ENCODE data around the gene TIA1.
"Not testable (repeated sequence)": the region's sequence is repeated elsewhere in the genome, so short reads cannot be mapped to it uniquely, and the experiment has no call there.

Gene TIA1, protein sequence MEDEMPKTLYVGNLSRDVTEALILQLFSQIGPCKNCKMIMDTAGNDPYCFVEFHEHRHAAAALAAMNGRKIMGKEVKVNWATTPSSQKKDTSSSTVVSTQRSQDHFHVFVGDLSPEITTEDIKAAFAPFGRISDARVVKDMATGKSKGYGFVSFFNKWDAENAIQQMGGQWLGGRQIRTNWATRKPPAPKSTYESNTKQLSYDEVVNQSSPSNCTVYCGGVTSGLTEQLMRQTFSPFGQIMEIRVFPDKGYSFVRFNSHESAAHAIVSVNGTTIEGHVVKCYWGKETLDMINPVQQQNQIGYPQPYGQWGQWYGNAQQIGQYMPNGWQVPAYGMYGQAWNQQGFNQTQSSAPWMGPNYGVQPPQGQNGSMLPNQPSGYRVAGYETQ

DNA sequence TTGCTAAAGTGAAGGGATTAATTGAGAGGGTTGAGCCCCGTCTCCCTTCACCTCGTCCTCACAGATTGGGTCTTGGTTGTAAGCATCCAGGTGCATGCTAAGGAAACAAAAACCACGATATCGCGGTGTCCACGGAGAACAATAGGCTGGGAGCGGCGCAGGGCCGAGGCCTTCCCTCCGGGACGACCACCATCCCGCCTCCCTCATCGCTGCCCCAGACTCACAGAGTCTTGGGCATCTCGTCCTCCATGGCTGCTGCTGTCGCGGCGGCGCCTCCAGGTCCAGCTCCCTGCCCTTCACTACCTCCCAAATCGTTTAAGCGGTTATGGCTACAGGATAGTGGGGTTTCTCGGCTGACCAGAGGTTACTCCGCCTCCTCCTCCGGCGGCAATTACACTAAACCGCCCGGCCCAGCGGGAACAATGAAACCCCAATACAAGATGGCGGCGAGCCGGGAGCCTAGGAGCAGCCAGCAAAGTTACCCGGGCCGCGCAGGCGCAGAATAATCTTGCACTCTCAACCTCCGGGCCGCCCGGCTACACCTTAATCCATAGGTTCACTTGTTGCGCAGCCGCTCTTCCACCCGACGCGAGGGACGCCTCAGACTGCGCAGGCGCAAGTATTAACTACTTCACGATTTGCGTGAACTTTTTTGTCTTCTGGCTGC lies at the start of gene TIA1:
Gene TIA1, minus strand, starts transcription at position 448 of the 667 bp plus-strand sequence. Its CDS starts 198 bp downstream, at position 250.
- H3K4me3 ChIP-seq (ENCODE audit: low read length) = peak within 1 kb of the TSS; percentile 87
- H3K27ac ChIP-seq (ENCODE audit: low read length) = peak within 1 kb of the TSS; percentile 46
- no peaks in the 10 kb centered on the region for H3K9me3 ChIP-seq (ENCODE audit: control insufficient read depth, insufficient read depth, low read length)
- H3K36me3 ChIP-seq (ENCODE audit: control insufficient read depth, insufficient read depth, low read length) = no peaks in the 10 kb centered on the region
- H3K27me3 ChIP-seq (ENCODE audit: control insufficient read depth, insufficient read depth, low read length) = no peaks in the 10 kb centered on the region
- DNase-seq (ENCODE audit: low read depth, low spot score) = peak; percentile 96
- WGBS (ENCODE audit: insufficient coverage, insufficient read length) = no CpG with 5 or more reads among the region's 47 CpGs
- no peaks in the 10 kb centered on the region for H3K4me1 ChIP-seq (ENCODE audit: control insufficient read depth, insufficient read depth, low read length)

DNA sequence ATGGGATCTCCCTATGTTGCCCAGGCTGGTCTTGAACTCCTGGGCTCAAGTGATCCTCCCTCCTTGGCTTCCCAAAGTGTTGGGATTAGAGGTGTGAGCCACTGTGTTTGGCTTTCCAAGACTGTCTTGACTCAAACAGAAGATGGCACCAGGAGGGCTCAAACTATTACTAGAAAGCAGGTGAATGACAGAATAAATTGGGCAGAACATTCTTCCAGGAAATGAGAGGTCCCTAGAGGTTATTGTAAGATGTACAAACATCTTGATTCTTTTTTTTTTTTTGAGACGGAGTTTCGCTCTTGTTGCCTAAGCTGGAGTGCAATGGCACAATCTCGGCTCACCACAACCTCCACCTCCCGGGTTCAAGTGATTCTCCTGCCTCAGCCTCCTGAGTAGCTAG lies 49.4 kb upstream of the TIA1 start:
- WGBS (ENCODE audit: insufficient coverage, insufficient read length) = no CpG with 5 or more reads among the region's 4 CpGs
- H3K9me3 ChIP-seq (ENCODE audit: control insufficient read depth, insufficient read depth, low read length); H3K4me1 ChIP-seq (ENCODE audit: control insufficient read depth, insufficient read depth, low read length); DNase-seq (ENCODE audit: low read depth, low spot score); H3K36me3 ChIP-seq (ENCODE audit: control insufficient read depth, insufficient read depth, low read length); H3K27me3 ChIP-seq (ENCODE audit: control insufficient read depth, insufficient read depth, low read length); H3K4me3 ChIP-seq (ENCODE audit: low read length); H3K27ac ChIP-seq (ENCODE audit: low read length): not testable (repeated sequence)

DNA sequence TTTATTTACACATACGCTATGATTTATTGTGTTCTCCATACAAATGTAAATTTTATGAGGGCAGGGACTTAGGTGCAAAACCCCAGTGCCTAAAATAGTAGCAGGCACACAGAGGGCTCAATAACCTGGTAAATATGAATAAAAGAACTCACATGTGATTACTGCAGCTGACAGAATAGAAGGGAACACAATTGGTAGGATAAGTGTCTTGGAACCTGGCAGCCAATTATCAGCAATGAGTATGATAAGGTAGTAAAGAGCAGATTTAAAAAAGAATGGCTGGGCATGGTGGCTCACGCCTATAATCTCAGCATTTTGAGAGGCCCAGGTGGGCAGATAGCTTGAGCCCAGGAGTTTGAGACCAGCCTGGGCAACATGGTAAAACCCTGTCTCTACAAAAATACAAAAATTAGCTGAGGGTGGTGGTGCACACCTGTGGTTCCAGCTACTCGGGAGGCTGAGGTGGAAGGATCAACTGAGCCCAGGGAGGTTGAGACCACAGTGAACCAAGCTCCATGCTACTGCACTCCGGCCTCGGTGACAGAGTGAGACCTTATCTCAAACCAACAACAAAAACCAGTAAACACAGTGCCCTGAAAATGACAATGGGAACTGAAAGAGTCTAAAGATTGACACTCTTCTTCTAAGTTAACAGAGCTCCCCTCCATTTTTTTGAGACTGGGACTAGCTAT lies 35.2 kb upstream of the TIA1 start:
- no peak overlapping the region for H3K27ac ChIP-seq (ENCODE audit: low read length)
- H3K4me1 ChIP-seq (ENCODE audit: control insufficient read depth, insufficient read depth, low read length) = no peaks in the 10 kb centered on the region
- H3K27me3 ChIP-seq (ENCODE audit: control insufficient read depth, insufficient read depth, low read length) = no peaks in the 10 kb centered on the region
- WGBS (ENCODE audit: insufficient coverage, insufficient read length) = no CpG with 5 or more reads among the region's 5 CpGs
- H3K9me3 ChIP-seq (ENCODE audit: control insufficient read depth, insufficient read depth, low read length) = no peaks in the 10 kb centered on the region
- peaks cover 25% of the 10 kb centered on the region; the same call in 1 of the 2 replicates for H3K36me3 ChIP-seq (ENCODE audit: control insufficient read depth, insufficient read depth, low read length)
- H3K4me3 ChIP-seq (ENCODE audit: low read length) = no peak overlapping the region
- no peak for DNase-seq (ENCODE audit: low read depth, low spot score)

DNA sequence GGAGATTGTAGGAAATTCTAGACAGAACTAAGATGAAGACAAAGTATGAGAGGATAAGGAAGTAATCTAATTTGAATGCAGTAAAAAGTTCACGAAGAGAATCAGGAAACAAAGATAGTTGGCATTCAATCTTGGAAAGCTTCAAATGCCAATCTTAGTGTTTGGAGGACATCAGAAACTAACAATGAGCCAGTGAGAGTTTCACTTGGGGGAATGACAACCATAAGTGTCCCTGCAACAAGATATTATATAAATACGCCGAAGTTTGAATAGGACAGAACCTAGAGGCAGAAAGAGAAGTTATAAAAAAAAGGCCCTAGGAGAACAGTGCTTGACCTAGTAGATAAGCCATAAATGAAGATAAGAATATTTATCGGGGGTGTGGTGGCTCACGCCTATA lies 34.0 kb upstream of the TIA1 start:
- peaks cover 21% of the 10 kb centered on the region; the same call in 1 of the 2 replicates for H3K36me3 ChIP-seq (ENCODE audit: control insufficient read depth, insufficient read depth, low read length)

GRCh38 chr2:70280242-70280798 lies 31.9 kb upstream of the TIA1 start:
- Histone ChIP-seq H3K27ac (ENCODE audit: low read length) (no peak overlapping the region), H3K9me3 (ENCODE audit: control insufficient read depth, insufficient read depth, low read length) (no peaks in the 10 kb centered on the region), H3K4me1 (ENCODE audit: control insufficient read depth, insufficient read depth, low read length) (no peaks in the 10 kb centered on the region), H3K36me3 (ENCODE audit: control insufficient read depth, insufficient read depth, low read length) (peaks cover 12% of the 10 kb centered on the region; the same call in 1 of the 2 replicates), H3K27me3 (ENCODE audit: control insufficient read depth, insufficient read depth, low read length) (no peaks in the 10 kb centered on the region), H3K4me3 (ENCODE audit: low read length) (no peak overlapping the region)
- DNase-seq (ENCODE audit: low read depth, low spot score) = no peak
- WGBS (ENCODE audit: insufficient coverage, insufficient read length) = no CpG with 5 or more reads among the region's 2 CpGs

More for the DNA sequence above, 34.0 kb upstream of the TIA1 start:
- no peak for DNase-seq (ENCODE audit: low read depth, low spot score)
- no CpG with 5 or more reads among the region's 5 CpGs for WGBS (ENCODE audit: insufficient coverage, insufficient read length)
- H3K4me1 ChIP-seq (ENCODE audit: control insufficient read depth, insufficient read depth, low read length) = no peaks in the 10 kb centered on the region
- H3K4me3 ChIP-seq (ENCODE audit: low read length) = no peak overlapping the region
- no peaks in the 10 kb centered on the region for H3K9me3 ChIP-seq (ENCODE audit: control insufficient read depth, insufficient read depth, low read length)
- H3K27ac ChIP-seq (ENCODE audit: low read length) = no peak overlapping the region
- H3K27me3 ChIP-seq (ENCODE audit: control insufficient read depth, insufficient read depth, low read length) = no peaks in the 10 kb centered on the region

DNA sequence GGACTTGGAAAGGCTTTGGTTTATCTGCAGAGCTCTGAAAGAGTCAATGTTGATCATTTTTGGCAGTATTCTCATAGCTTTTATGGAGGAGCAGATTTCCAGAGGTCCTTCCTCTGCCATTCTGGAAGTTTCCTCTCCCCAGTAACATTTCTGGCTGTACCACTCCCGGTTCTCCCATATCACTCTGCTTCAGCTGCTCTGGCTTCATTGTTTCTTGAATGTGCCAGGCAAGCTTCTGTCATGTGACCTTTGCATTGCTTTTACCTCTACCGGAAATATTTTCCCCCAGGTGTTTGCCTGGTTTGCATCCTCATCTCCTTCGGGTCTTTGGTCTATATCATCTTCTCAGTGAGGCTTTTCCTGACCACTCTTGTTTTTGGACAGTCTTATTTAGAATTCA lies 21.9 kb upstream of the TIA1 start:
- no CpG with 5 or more reads among the region's 3 CpGs for WGBS (ENCODE audit: insufficient coverage, insufficient read length)
- H3K4me3 ChIP-seq (ENCODE audit: low read length) = no peak overlapping the region
- no peak for DNase-seq (ENCODE audit: low read depth, low spot score)
- H3K4me1 ChIP-seq (ENCODE audit: control insufficient read depth, insufficient read depth, low read length) = no peaks in the 10 kb centered on the region
- H3K9me3 ChIP-seq (ENCODE audit: control insufficient read depth, insufficient read depth, low read length) = no peaks in the 10 kb centered on the region
- H3K27me3 ChIP-seq (ENCODE audit: control insufficient read depth, insufficient read depth, low read length) = no peaks in the 10 kb centered on the region
- no peak overlapping the region for H3K27ac ChIP-seq (ENCODE audit: low read length)
- H3K36me3 ChIP-seq (ENCODE audit: control insufficient read depth, insufficient read depth, low read length) = peaks cover 6% of the 10 kb centered on the region; the same call in 1 of the 2 replicates

- not testable (repeated sequence) for H3K4me1 ChIP-seq (ENCODE audit: control insufficient read depth, insufficient read depth, low read length); H3K36me3 ChIP-seq (ENCODE audit: control insufficient read depth, insufficient read depth, low read length); DNase-seq (ENCODE audit: low read depth, low spot score); H3K27ac ChIP-seq (ENCODE audit: low read length); H3K4me3 ChIP-seq (ENCODE audit: low read length); H3K27me3 ChIP-seq (ENCODE audit: control insufficient read depth, insufficient read depth, low read length); H3K9me3 ChIP-seq (ENCODE audit: control insufficient read depth, insufficient read depth, low read length)
- WGBS (ENCODE audit: insufficient coverage, insufficient read length) = no CpG with 5 or more reads among the region's 18 CpGs
Measured at GRCh38 chr2:70269422-70270302, 21.2 kb upstream of the TIA1 start.

DNA sequence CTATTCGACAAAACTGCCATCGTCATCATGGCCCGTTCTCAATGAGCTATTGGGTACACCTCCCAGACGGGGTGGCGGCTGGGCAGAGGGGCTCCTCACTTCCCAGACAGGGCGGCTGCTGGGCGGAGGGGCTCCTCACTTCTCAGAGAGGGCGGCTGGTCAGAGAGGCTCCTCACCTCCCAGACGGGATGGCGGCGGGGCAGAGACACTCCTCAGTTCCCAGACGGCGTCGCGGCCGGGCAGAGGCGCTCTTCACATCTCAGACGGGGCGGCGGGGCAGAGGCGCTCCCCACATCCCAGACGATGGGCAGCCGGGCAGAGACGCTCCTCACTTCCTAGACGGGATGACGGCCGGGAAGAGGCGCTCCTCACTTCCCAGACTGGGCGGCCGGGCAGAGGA lies 18.5 kb upstream of the TIA1 start:
- not testable (repeated sequence) for H3K27ac ChIP-seq (ENCODE audit: low read length); H3K4me3 ChIP-seq (ENCODE audit: low read length); H3K36me3 ChIP-seq (ENCODE audit: control insufficient read depth, insufficient read depth, low read length); H3K27me3 ChIP-seq (ENCODE audit: control insufficient read depth, insufficient read depth, low read length); H3K4me1 ChIP-seq (ENCODE audit: control insufficient read depth, insufficient read depth, low read length); H3K9me3 ChIP-seq (ENCODE audit: control insufficient read depth, insufficient read depth, low read length); DNase-seq (ENCODE audit: low read depth, low spot score)
- WGBS (ENCODE audit: insufficient coverage, insufficient read length) = no CpG with 5 or more reads among the region's 30 CpGs

GRCh38 chr2:70261501-70261900 lies 13.1 kb upstream of the TIA1 start:
- H3K27ac ChIP-seq (ENCODE audit: low read length) = no peak overlapping the region
- peaks cover 10% of the 10 kb centered on the region; the same call in 1 of the 2 replicates for H3K36me3 ChIP-seq (ENCODE audit: control insufficient read depth, insufficient read depth, low read length)
- no peak overlapping the region for H3K4me3 ChIP-seq (ENCODE audit: low read length)
- no peaks in the 10 kb centered on the region for H3K9me3 ChIP-seq (ENCODE audit: control insufficient read depth, insufficient read depth, low read length)
- DNase-seq (ENCODE audit: low read depth, low spot score) = no peak
- no peaks in the 10 kb centered on the region for H3K4me1 ChIP-seq (ENCODE audit: control insufficient read depth, insufficient read depth, low read length)
- no peaks in the 10 kb centered on the region for H3K27me3 ChIP-seq (ENCODE audit: control insufficient read depth, insufficient read depth, low read length)
- WGBS (ENCODE audit: insufficient coverage, insufficient read length) = no CpG with 5 or more reads among the region's 1 CpG

Measured in iPS DF 6.9 (cell line).